HepG2 (cell line): ENCODE results near the gene MED22. TPM values are rescaled to one million over a fixed set of nuclear protein-coding genes. Genes with fewer than 3 reads are reported as not detected.

Source experiments
- ARNT ChIP-seq: fragments of 450-650 bp; IDR thresholded peaks from 2 replicates; pipeline ENCODE4 v1.6.1; 2017
- ASH2L ChIP-seq: fragments of 300-600, 200-600 bp; sonication (generic); IDR thresholded peaks from 2 replicates; pipeline ENCODE4 v1.7.0; 2017; ENCODE audit warnings: low read depth, mild to moderate bottlenecking, moderate library complexity, mixed read lengths, low read length; ENCODE audit not compliant: insufficient read length
- ATAD3A ChIP-seq: sonication (generic); formaldehyde crosslinking; IDR thresholded peaks from 2 replicates; pipeline ENCODE4 v1.4.0; 2020; ENCODE audit warnings: missing genetic modification reagents
- FOSL1 ChIP-seq: sonication (generic); formaldehyde crosslinking; IDR thresholded peaks from 2 replicates; pipeline ENCODE4 v1.9.0; 2021; ENCODE audit warnings: missing genetic modification reagents, borderline replicate concordance
- FOXK1 ChIP-seq: sonication (generic); formaldehyde crosslinking; IDR thresholded peaks from 2 replicates; pipeline ENCODE4 v1.4.0; 2020; ENCODE audit warnings: low read depth, missing genetic modification reagents, borderline replicate concordance
- HNRNPH1 ChIP-seq: fragments of 200-400 bp; formaldehyde crosslinking; optimal IDR thresholded peaks from 2 replicates; pipeline ENCODE3; 2017; ENCODE audit warnings: mild to moderate bottlenecking, low read depth, low read length
- HNRNPL ChIP-seq: fragments of 200-400 bp; formaldehyde crosslinking; IDR thresholded peaks from 2 replicates; pipeline ENCODE4 v1.6.1; 2017; ENCODE audit warnings: mild to moderate bottlenecking, low read depth, low read length
- IKZF1 ChIP-seq: fragments of 450-650 bp; IDR thresholded peaks from 2 replicates; pipeline ENCODE4 v1.7.1; 2016
- JUND ChIP-seq: sonication (generic); formaldehyde crosslinking; IDR thresholded peaks from 2 replicates; pipeline ENCODE4 v1.8.0; 2022; ENCODE audit warnings: mild to moderate bottlenecking, missing genetic modification reagents
- MYC ChIP-seq: sonication (generic); formaldehyde crosslinking; IDR thresholded peaks from 2 replicates; pipeline ENCODE4 v1.9.0; 2021; ENCODE audit warnings: missing genetic modification reagents, borderline replicate concordance
- NFKBIZ ChIP-seq: IDR thresholded peaks from 2 replicates; pipeline ENCODE4 v1.6.1; 2018; ENCODE audit warnings: missing genetic modification reagents, missing compliant biosample characterization
- SAFB2 ChIP-seq: sonication (generic); formaldehyde crosslinking; IDR thresholded peaks from 2 replicates; pipeline ENCODE4 v1.5.1; 2020; ENCODE audit warnings: missing genetic modification reagents, low read depth, mild to moderate bottlenecking, borderline replicate concordance
- SIN3A ChIP-seq: IDR thresholded peaks from 2 replicates; pipeline ENCODE4 v1.6.1; 2011; ENCODE audit warnings: low read depth, mild to moderate bottlenecking, control low read depth, low read length, borderline replicate concordance
- SNAI1 ChIP-seq: sonication (generic); formaldehyde crosslinking; IDR thresholded peaks from 2 replicates; pipeline ENCODE4 v1.5.0; 2020; ENCODE audit warnings: mild to moderate bottlenecking, missing genetic modification reagents, borderline replicate concordance
- TCF7L2 ChIP-seq: IDR thresholded peaks from 2 replicates; pipeline ENCODE4 v1.6.1; 2011; ENCODE audit warnings: mild to moderate bottlenecking, low read depth, low read length, moderate library complexity
- ZMYM2 ChIP-seq: sonication (generic); formaldehyde crosslinking; IDR thresholded peaks from 2 replicates; pipeline ENCODE4 v1.8.0; 2022; ENCODE audit warnings: mild to moderate bottlenecking, missing genetic modification reagents
- ZNF382 ChIP-seq: sonication (generic); formaldehyde crosslinking; IDR thresholded peaks from 2 replicates; pipeline ENCODE4 v1.5.0; 2020; ENCODE audit warnings: missing genetic modification reagents, mild to moderate bottlenecking, borderline replicate concordance
- ZNF570 ChIP-seq: sonication (generic); formaldehyde crosslinking; IDR thresholded peaks from 2 replicates; pipeline ENCODE4 v1.4.0; 2020; ENCODE audit warnings: mild to moderate bottlenecking, missing genetic modification reagents, borderline replicate concordance
- ZNF629 ChIP-seq: sonication (generic); formaldehyde crosslinking; conservative IDR thresholded peaks from 2 replicates; pipeline ENCODE4 v1.5.0; 2020; ENCODE audit warnings: missing genetic modification reagents
- ZNF644 ChIP-seq: IDR thresholded peaks from 2 replicates; pipeline ENCODE4 v1.6.1; 2016; ENCODE audit warnings: low read depth
- ZNF652 ChIP-seq: IDR thresholded peaks from 2 replicates; pipeline ENCODE4 v1.6.1; 2016; ENCODE audit warnings: low read depth, borderline replicate concordance
- ZNF839 ChIP-seq: sonication (generic); formaldehyde crosslinking; IDR thresholded peaks from 2 replicates; pipeline ENCODE4 v1.4.0; 2020; ENCODE audit warnings: missing genetic modification reagents, mild to moderate bottlenecking, borderline replicate concordance
- ZSCAN21 ChIP-seq: sonication (generic); formaldehyde crosslinking; IDR thresholded peaks from 2 replicates; pipeline ENCODE4 v1.8.0; 2022; ENCODE audit warnings: mild to moderate bottlenecking, missing genetic modification reagents, moderate library complexity, borderline replicate concordance
- polyA plus RNA-seq, 8 experiments: library from polyadenylated mRNA; depleted of rRNA in 3 of 8; stranded (reverse) in 7 of 8; unstranded in 1 of 8; fragments of >200 nt; fragmentation: Illumina TruSeq in 4 of 8; extraction: Trizol in 4 of 8; gene quantifications; 2 replicates each; pipeline versions ENCODE4 v1.2.1 to v1.2.3, GENCODE V29; 2011 to 2016; ENCODE audit warnings: low read depth in 4 of 8, missing spikeins in 1 of 8, mixed read lengths in 1 of 8; ENCODE audit not compliant: insufficient read depth in 1 of 8
- total RNA-seq, 5 experiments: library from RNA; depleted of rRNA; stranded (reverse); fragments of >200 nt; fragmentation: Illumina TruSeq; extraction: Trizol; gene quantifications; 2 replicates each; pipeline ENCODE4 v1.2.3, GENCODE V29; 2016; ENCODE audit warnings: low read depth in 1 of 5
- TF ChIP-seq, protein P1 (sequence below): sonication (generic); formaldehyde crosslinking; IDR thresholded peaks from 2 replicates; pipeline ENCODE4 v1.4.0; 2020; ENCODE audit warnings: missing genetic modification reagents
- TF ChIP-seq, protein P2 (sequence below): sonication (generic); formaldehyde crosslinking; IDR thresholded peaks from 2 replicates; pipeline ENCODE4 v1.4.0; 2020; ENCODE audit warnings: missing genetic modification reagents
- TF ChIP-seq, protein P3 (sequence below): sonication (generic); formaldehyde crosslinking; IDR thresholded peaks from 2 replicates; pipeline ENCODE4 v1.5.1; 2020; ENCODE audit warnings: mild to moderate bottlenecking, missing genetic modification reagents, moderate library complexity
- TF ChIP-seq, protein P4 (sequence below): conservative IDR thresholded peaks from 2 replicates; pipeline ENCODE4 v1.6.1; 2018; ENCODE audit warnings: missing genetic modification reagents

Gene MED22
- total and polyA plus RNA-seq, 2 of the 13 experiments (the other 11 are each of a cell fraction or from before 2014, with no cell fraction given): 15.8 to 22.1 TPM

DNA sequence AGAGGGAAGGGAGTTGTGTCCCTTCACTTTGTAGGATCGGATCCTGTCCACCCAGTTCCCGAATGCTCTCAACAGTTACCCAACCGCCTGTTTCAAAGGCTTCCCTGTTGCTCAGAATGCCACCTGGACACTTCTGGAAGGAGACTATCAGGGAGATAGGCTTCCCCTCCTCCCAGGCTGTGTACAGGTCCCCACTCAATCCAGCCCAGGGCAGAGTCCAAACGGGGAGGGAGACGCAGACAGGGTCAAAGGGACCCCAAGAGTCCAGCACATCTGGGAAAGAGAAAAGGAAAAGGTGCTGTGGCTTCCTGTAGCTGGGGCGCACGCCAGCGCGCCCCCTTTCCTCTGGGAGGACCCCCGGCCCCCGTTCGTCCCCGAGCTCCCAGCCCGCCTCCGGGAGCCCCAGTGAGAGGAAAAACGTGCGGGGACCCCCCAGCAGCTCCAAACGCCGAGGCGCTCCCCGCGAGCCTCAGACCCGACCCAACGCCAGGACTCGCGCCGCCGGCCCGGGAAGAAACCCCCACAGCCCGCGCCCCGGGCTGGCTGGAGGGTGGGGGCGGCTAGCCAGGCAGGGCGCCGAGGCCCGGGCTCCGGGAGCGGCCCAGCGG, 27.3 kb upstream of the MED22 start (continued):
- TF ChIP-seq FOXK1 (no peak), ZSCAN21 (CRISPR knock-in tag) (no peak), SNAI1 (no peak), ZNF382 (no peak), SAFB2 (no peak), ZNF570 (no peak), HNRNPH1 (no peak), ATAD3A (CRISPR knock-in tag) (no peak), FOSL1 (CRISPR knock-in tag) (no peak), SIN3A (no peak; the same call in 1 of the 2 replicates), TCF7L2 (no peak), ARNT (no peak), MYC (CRISPR knock-in tag) (peak; percentile 52; the same call in 1 of the 2 replicates), JUND (no peak), ZNF629 (CRISPR knock-in tag) (no peak), IKZF1 (no peak), ZNF644 (CRISPR knock-in tag) (no peak), NFKBIZ (CRISPR knock-in tag) (no peak), ZNF652 (CRISPR knock-in tag) (no peak), HNRNPL (no peak), ZMYM2 (no peak), ASH2L (no peak), ZNF839 (CRISPR knock-in tag) (no peak)
- TF ChIP-seq, protein P1, sequence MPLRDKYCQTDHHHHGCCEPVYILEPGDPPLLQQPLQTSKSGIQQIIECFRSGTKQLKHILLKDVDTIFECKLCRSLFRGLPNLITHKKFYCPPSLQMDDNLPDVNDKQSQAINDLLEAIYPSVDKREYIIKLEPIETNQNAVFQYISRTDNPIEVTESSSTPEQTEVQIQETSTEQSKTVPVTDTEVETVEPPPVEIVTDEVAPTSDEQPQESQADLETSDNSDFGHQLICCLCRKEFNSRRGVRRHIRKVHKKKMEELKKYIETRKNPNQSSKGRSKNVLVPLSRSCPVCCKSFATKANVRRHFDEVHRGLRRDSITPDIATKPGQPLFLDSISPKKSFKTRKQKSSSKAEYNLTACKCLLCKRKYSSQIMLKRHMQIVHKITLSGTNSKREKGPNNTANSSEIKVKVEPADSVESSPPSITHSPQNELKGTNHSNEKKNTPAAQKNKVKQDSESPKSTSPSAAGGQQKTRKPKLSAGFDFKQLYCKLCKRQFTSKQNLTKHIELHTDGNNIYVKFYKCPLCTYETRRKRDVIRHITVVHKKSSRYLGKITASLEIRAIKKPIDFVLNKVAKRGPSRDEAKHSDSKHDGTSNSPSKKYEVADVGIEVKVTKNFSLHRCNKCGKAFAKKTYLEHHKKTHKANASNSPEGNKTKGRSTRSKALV (CRISPR knock-in tag): peak; percentile 64; the same call in 1 of the 2 replicates
- TF ChIP-seq, protein P2, sequence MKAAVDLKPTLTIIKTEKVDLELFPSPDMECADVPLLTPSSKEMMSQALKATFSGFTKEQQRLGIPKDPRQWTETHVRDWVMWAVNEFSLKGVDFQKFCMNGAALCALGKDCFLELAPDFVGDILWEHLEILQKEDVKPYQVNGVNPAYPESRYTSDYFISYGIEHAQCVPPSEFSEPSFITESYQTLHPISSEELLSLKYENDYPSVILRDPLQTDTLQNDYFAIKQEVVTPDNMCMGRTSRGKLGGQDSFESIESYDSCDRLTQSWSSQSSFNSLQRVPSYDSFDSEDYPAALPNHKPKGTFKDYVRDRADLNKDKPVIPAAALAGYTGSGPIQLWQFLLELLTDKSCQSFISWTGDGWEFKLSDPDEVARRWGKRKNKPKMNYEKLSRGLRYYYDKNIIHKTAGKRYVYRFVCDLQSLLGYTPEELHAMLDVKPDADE (CRISPR knock-in tag): 0 out of 2 replicates have a peak, but pooled peaks have one; percentile 37
- TF ChIP-seq, protein P3, sequence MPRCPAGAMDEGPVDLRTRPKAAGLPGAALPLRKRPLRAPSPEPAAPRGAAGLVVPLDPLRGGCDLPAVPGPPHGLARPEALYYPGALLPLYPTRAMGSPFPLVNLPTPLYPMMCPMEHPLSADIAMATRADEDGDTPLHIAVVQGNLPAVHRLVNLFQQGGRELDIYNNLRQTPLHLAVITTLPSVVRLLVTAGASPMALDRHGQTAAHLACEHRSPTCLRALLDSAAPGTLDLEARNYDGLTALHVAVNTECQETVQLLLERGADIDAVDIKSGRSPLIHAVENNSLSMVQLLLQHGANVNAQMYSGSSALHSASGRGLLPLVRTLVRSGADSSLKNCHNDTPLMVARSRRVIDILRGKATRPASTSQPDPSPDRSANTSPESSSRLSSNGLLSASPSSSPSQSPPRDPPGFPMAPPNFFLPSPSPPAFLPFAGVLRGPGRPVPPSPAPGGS (CRISPR knock-in tag): no peak; the same call in 1 of the 2 replicates
- TF ChIP-seq, protein P4, sequence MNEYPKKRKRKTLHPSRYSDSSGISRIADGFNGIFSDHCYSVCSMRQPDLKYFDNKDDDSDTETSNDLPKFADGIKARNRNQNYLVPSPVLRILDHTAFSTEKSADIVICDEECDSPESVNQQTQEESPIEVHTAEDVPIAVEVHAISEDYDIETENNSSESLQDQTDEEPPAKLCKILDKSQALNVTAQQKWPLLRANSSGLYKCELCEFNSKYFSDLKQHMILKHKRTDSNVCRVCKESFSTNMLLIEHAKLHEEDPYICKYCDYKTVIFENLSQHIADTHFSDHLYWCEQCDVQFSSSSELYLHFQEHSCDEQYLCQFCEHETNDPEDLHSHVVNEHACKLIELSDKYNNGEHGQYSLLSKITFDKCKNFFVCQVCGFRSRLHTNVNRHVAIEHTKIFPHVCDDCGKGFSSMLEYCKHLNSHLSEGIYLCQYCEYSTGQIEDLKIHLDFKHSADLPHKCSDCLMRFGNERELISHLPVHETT (CRISPR knock-in tag): no peak
